WTC11 (cell line): ENCODE measurements around the gene ELOB. TPM values are rescaled to one million over a fixed set of nuclear protein-coding genes. Genes with fewer than 3 reads are reported as not detected.
A peak's percentile ranks its signal among the peaks of the same experiment; 100 is the strongest.

Experiments
- ATAC-seq: fragments of 200-7000 bp; cut with Tn5 transposase; 2 replicates; pipeline ENCODE4 v1.10.0; 2021; ENCODE audit warnings: mild to moderate bottlenecking, moderate library complexity
- CTCF ChIA-PET: fragments of 300-600 bp; sonication (Branson Sonifier 250); formaldehyde crosslinking; loops from one replicate; lab custom pipeline; 2021; ENCODE audit warnings: antibody characterized with exemption; lab: Charles Lee
- POLR2A ChIA-PET: fragments of 350-600 bp; sonication (Branson Sonifier 250); formaldehyde crosslinking; loops from one replicate; lab custom pipeline; 2021; ENCODE audit warnings: antibody characterized with exemption; lab: Charles Lee
- DNase-seq: peaks from one replicate; pipeline ENCODE4 v3.0.0; 2021; ENCODE audit warnings: low spot score
- H3K27ac Mint-ChIP-seq: 2 replicates; pipeline ENCODE4 v1.8.0; 2021; ENCODE audit warnings: mixed read lengths
- H3K27me3 Mint-ChIP-seq: 2 replicates; pipeline ENCODE4 v1.8.0; 2021; ENCODE audit warnings: low read depth, mild to moderate bottlenecking, moderate library complexity, mixed read lengths
- H3K36me3 Mint-ChIP-seq: 2 replicates; pipeline ENCODE4 v1.8.0; 2021; ENCODE audit warnings: mixed read lengths
- H3K4me1 Mint-ChIP-seq: 2 replicates; pipeline ENCODE4 v1.8.0; 2022; ENCODE audit warnings: mixed read lengths
- H3K4me3 Mint-ChIP-seq: 2 replicates; pipeline ENCODE4 v1.8.0; 2021; ENCODE audit warnings: mild to moderate bottlenecking, moderate library complexity, mixed read lengths
- H3K9me3 Mint-ChIP-seq: 2 replicates; pipeline ENCODE4 v1.8.0; 2021; ENCODE audit warnings: mixed read lengths
- ATF1 ChIP-seq: sonication (generic); formaldehyde crosslinking; IDR thresholded peaks from 2 replicates; pipeline ENCODE4 v1.8.1; 2023; ENCODE audit warnings: mild to moderate bottlenecking, moderate library complexity, missing genetic modification reagents
- E2F1 ChIP-seq: sonication (generic); formaldehyde crosslinking; IDR thresholded peaks from 2 replicates; pipeline ENCODE4 v1.8.0; 2022; ENCODE audit warnings: mild to moderate bottlenecking, missing genetic modification reagents
- ESRRA ChIP-seq: sonication (generic); formaldehyde crosslinking; IDR thresholded peaks from 2 replicates; pipeline ENCODE4 v1.8.1; 2022; ENCODE audit warnings: mild to moderate bottlenecking, missing genetic modification reagents, borderline replicate concordance
- ETV6 ChIP-seq: sonication (generic); formaldehyde crosslinking; IDR thresholded peaks from 2 replicates; pipeline ENCODE4 v1.8.1; 2022; ENCODE audit warnings: mild to moderate bottlenecking, missing genetic modification reagents
- FOXK1 ChIP-seq: sonication (generic); formaldehyde crosslinking; IDR thresholded peaks from 2 replicates; pipeline ENCODE4 v1.8.0; 2022; ENCODE audit warnings: mild to moderate bottlenecking, moderate library complexity, missing genetic modification reagents
- FOXP1 ChIP-seq: sonication (generic); formaldehyde crosslinking; IDR thresholded peaks from 2 replicates; pipeline ENCODE4 v1.8.0; 2022; ENCODE audit warnings: missing genetic modification reagents, mild to moderate bottlenecking, moderate library complexity, borderline replicate concordance
- GABPB1 ChIP-seq: sonication (generic); formaldehyde crosslinking; IDR thresholded peaks from 2 replicates; pipeline ENCODE4 v1.8.1; 2023; ENCODE audit warnings: mild to moderate bottlenecking, missing genetic modification reagents
- JAZF1 ChIP-seq: fragments of 250-450 bp; sonication (Bioruptor Pico); IDR thresholded peaks from 2 replicates; pipeline ENCODE4 v1.9.0; 2021; ENCODE audit warnings: moderate library complexity, mild to moderate bottlenecking, inconsistent platforms
- NR2C2 ChIP-seq: sonication (generic); formaldehyde crosslinking; IDR thresholded peaks from 2 replicates; pipeline ENCODE4 v1.8.0; 2022; ENCODE audit warnings: mild to moderate bottlenecking, missing genetic modification reagents
- OVOL2 ChIP-seq: fragments of 250-450 bp; sonication (Bioruptor Pico); IDR thresholded peaks from 2 replicates; pipeline ENCODE4 v1.9.0; 2021; ENCODE audit warnings: mild to moderate bottlenecking, borderline replicate concordance
- RELA ChIP-seq: sonication (generic); formaldehyde crosslinking; IDR thresholded peaks from 2 replicates; pipeline ENCODE4 v1.8.1; 2022; ENCODE audit warnings: missing genetic modification reagents, mild to moderate bottlenecking, borderline replicate concordance
- STAT6 ChIP-seq: sonication (generic); formaldehyde crosslinking; conservative IDR thresholded peaks from 2 replicates; pipeline ENCODE4 v1.8.1; 2023; ENCODE audit warnings: mild to moderate bottlenecking, low read depth, missing genetic modification reagents, moderate library complexity
- TCF7 ChIP-seq: sonication (generic); formaldehyde crosslinking; IDR thresholded peaks from 2 replicates; pipeline ENCODE4 v1.8.0; 2022; ENCODE audit warnings: mild to moderate bottlenecking, low read depth, missing genetic modification reagents, moderate library complexity
- TEAD1 ChIP-seq: sonication (generic); formaldehyde crosslinking; IDR thresholded peaks from 2 replicates; pipeline ENCODE4 v1.8.0; 2022; ENCODE audit warnings: mild to moderate bottlenecking, missing genetic modification reagents
- ZNF138 ChIP-seq: sonication (generic); formaldehyde crosslinking; conservative IDR thresholded peaks from 2 replicates; pipeline ENCODE4 v1.8.1; 2022; ENCODE audit warnings: mild to moderate bottlenecking, moderate library complexity, missing genetic modification reagents
- ZNF423 ChIP-seq: fragments of 250-450 bp; sonication (Bioruptor Pico); IDR thresholded peaks from 2 replicates; pipeline ENCODE4 v2.1.2; 2022; ENCODE audit warnings: mild to moderate bottlenecking, moderate library complexity
- ZNF512 ChIP-seq: sonication (generic); formaldehyde crosslinking; IDR thresholded peaks from 2 replicates; pipeline ENCODE4 v1.8.1; 2022; ENCODE audit warnings: missing genetic modification reagents, borderline replicate concordance
- total RNA-seq: library from RNA; stranded (reverse); gene quantifications from 3 replicates; pipeline ENCODE4 v1.2.3, GENCODE V29; 2021

ELOB gene
- total RNA-seq, 1 experiment from 2014 or later: 252 TPM

GRCh38 chr16:2811703-2812471 lies 34.8 kb upstream of the ELOB start:
- ChIA-PET CTCF (interaction anchor here (0.6 to 5.1 kb wide), 8 partner anchors 10 to 107 kb away, joined by 3 to 29 read pairs (median 4); partner anchors contain the start of gene PRSS41), POLR2A (no interaction called here)
- TF ChIP-seq ZNF423 (peak; percentile 40; the same call in 1 of the 2 replicates), ESRRA (CRISPR knock-in tag) (no peak), STAT6 (CRISPR knock-in tag) (no peak), ATF1 (CRISPR knock-in tag) (no peak), ZNF138 (CRISPR knock-in tag) (no peak), ETV6 (no peak), TCF7 (CRISPR knock-in tag) (no peak)
- Mint-ChIP-seq H3K4me1 (no peaks in the 10 kb centered on the region), H3K4me3 (no peak overlapping the region), H3K27ac (no peak overlapping the region), H3K36me3 (no peaks in the 10 kb centered on the region), H3K27me3 (peaks cover 9% of the 10 kb centered on the region; the same call in 1 of the 2 replicates), H3K9me3 (no peaks in the 10 kb centered on the region)
- DNase-seq: no peak
- ATAC-seq: no peak

GRCh38 chr16:2810651-2811050 lies 33.6 kb upstream of the ELOB start:
- no peak overlapping the region for H3K27ac Mint-ChIP-seq
- DNase-seq (no peak), ATAC-seq (no peak)
- no peaks in the 10 kb centered on the region for H3K9me3 Mint-ChIP-seq
- H3K4me1 Mint-ChIP-seq: no peaks in the 10 kb centered on the region
- no peak for TF ChIP-seq JAZF1 (CRISPR knock-in tag)
- no peak for TF ChIP-seq E2F1 (CRISPR knock-in tag)
- TF ChIP-seq RELA (CRISPR knock-in tag): no peak
- TF ChIP-seq ZNF512 (CRISPR knock-in tag): no peak
- TF ChIP-seq OVOL2 (CRISPR knock-in tag): no peak
- no peak for TF ChIP-seq GABPB1 (CRISPR knock-in tag)
- no peak for TF ChIP-seq FOXP1 (CRISPR knock-in tag)
- no peak for TF ChIP-seq TEAD1 (CRISPR knock-in tag)
- no peak for TF ChIP-seq FOXK1
- TF ChIP-seq NR2C2: no peak
- H3K27me3 Mint-ChIP-seq: peaks cover 17% of the 10 kb centered on the region
- POLR2A ChIA-PET: no interaction called here
- no peak overlapping the region for H3K4me3 Mint-ChIP-seq
- CTCF ChIA-PET: interaction anchor here (1.0 to 5.1 kb wide), 5 partner anchors 13 to 108 kb away, joined by 3 to 29 read pairs (median 4); partner anchors contain the start of gene PRSS41
- H3K36me3 Mint-ChIP-seq: no peaks in the 10 kb centered on the region
